Stimulated activated CD8-positive, alpha-beta memory T cell treated with anti-CD3 and anti-CD28 coated beads, Interleukin-2, amount 100 ng/mL, for 48 hours (primary cell): ENCODE results near the gene MILR1.

Experiments used
- DNase-seq, 2 donors: peaks; one replicate each; pipeline ENCODE4 v3.0.0-alpha.2; 2020; ENCODE audit warnings: low read depth in 2 of 2

The MILR1 gene

DNA sequence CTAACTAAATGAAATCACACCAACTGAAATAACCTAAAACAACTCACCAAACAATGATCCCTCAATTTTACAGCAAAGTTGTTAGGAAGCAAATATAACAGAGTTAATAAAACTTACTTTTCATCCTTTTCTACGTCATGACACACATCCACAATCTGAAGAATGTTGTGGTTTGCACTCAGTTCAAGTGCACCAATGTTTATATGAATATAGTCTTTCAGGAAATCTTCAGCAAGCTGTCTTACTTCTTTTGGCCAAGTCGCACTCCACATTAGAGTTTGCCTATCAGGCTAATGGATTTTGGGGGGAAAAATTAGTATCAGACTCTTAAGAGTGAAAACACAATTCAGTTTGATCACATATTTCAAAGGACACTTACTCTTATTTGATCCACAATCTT, 53.9 kb downstream of the MILR1 start:
- no peak for DNase-seq

DNA sequence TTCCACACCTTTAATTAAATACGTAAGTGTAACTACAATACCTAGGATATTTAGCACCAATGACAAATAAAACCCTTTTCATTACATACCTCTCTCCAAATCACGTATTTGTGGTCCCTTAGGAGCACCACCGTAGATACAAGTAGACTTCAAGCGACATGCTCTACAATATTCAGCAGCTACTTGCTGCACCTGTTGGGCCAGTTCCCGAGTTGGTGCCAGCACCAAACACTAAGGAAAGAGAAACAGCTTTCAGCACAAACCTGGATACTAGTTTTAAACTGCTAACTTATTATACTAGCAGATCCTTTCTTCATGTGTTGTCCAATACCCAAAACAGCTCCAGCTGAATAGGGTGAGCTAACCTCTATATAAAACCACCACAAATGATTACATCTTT, 54.4 kb downstream of the MILR1 start:
- DNase-seq = no peak

DNA sequence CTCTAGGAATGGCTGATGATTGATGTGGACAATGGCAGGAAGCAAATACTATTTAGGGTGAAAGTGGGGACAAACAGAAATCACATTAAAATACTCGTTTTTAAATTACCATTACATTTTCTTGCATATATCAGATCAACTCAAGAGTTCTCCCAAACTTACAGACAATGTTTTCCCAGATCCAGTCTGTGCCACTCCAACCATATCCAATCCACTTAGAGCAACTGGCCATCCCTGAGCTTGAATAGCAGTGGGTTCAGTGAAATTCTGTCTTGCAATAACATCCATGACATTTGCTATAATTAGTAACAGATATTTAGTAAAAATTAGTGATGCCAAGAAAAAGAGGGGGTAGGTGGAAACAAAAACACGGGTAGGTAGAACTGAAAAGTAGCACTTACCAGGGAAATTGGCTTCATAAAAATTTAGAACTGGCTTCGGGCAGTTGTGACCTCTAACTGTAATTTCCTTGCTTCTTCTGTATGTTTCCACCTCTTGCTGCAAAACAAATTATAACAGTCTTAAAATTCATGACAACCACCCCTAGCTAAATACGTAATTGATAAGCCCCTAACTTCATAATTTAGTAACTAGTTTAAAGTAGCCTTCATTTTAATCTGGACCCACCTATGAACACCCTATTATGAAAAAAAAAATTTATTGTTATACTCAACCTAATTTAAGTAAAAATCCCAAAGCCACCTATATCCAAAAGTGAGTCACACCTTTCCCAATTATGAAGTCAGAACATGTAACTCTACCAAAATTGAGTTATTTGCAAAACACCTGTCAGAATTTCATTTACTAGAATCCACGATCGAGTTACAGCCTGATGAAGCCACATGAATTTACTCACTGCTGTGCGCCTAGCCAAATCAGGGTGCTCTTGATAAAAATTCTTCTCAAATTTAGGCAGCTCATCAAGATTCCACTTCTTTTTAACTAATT, 55.2 kb downstream of the MILR1 start:
- DNase-seq = no peak

DNA sequence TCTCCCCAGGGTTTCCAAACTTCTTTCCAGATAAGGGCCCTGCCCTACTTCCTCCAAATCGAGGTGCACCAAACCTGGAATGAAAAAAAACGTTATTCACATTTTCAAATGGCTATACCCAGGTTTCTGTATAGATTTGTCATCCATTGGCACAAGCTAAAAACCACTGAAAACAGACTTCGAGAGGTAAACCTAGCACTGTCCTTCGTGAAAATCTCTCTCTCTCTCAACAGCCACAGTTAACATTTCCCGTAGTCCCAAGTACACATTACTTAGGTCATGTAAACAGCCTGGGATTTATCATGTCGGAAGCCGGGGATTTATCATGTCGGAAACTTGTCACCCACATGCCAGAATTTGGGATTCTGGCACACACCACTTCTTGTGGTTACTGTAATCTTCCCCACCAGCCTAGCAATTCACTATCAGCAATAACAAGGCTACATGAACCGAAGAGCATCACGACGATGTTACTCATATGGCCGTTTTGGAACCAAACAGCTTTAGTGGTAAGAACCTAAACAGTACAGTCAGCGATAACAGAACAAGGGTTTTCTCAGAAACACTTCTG, 55.9 kb downstream of the MILR1 start:
- DNase-seq = no peak

DNA sequence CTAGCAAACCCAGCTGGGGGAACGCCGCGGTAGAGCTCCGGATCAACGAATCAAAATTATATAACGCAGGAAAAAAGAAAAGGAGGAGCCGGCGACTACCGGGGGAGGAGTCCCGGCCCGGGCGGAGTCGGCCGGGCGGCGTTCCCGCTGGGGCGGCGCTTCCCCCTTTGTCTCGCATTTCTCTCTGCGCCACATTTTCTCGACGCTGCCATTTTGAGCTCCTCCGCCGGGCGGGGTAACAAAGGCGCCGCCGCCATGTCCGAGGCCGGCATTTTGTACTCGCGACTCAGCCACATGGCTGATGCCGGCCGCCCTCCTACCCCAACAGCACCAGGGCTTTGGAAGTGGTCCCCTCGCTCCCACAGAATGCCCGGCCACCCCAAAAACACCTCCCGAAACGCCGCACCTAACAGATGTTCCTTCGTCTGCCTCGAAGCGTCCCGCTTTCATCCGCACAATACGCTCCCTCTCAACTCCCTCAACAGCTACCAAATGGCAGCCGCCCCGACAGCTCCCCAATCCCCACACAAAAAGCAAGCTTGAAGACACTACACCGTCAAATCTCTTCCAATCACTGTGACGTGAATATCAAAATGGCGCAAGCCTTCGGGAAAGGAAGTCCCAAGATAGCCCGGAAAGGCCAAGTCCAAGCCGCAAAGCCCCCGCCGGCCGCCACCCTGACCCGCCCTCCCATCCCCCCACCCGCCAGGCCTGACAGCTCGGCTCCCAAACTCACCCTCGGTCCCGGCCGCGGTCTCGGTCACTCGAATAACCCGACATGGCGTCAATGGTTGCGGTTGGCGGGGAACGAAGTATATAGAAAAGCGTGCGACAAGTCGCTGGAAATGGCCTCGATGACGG, 56.7 kb downstream of the MILR1 start:
- DNase-seq = peak; percentile 66 to 76

DNA sequence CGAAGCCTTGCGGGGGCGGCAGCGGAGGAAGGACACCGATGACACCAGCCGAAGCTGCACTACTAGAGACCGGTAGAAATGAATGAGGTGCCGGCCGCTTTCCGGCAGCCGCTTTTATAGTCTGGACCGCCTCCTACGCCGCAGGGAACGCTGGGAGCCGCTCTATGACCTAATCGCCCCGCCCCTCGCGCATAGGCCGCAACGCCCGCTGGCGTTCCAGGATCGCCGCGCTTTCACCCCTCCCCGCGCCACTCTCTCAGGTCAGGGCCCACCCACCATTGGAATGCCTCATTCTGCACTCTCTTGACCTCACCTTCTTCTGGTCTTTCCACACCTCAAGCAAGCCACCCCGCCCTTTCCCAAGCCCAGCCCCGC, 57.3 kb downstream of the MILR1 start, which contains the start of gene DDX5:
Gene DDX5 (minus strand): TSS at position 89 of the 375 bp plus-strand sequence. CDS start 170 bp downstream, outside the sequence.
- DNase-seq = peak; percentile 95 to 97

DNA sequence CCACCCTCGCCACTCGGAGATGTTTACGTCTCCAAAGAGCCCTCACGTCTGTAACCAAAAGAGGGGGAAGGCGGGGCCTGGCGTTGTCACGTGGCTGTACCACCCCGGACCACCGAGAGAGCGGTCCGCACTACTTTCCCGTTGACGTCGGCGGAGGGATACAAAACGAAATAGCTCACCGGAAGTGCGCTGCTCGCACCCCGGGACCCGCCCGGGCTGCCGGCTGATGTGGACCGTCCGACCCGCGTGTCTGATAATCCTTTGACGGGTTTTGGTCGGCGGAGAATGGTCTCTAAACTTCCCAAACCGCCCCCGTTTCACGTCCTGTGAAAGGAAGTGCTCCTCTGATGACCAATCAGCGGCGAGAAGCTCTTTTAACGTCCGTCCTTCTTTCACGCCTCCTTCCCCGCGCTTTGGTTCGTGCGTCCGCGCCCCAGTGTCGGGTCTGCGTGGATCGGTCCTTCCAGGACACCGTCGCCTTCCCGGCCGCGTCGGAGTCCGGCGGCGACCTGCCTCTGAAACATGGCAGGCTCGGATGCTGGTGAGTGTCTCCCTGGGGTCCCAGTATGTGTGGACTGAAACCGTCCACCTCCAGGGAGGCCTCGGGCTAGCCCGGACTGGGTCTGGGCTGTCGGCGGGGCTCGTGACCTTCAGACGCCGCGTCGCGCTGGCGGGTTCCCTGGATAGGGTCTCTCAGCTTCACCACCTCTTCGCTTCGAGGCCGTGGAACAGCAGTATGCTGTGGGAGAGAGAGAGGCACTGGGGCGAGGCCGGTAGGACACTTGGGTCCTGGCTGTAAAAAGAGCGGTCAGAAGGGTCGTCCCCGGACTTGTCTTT, 57.9 kb downstream of the MILR1 start, which contains the start of gene CEP95:
Gene CEP95 (plus strand): TSS at position 402 of the 837 bp plus-strand sequence. CDS start 121 bp downstream, at position 523.
- DNase-seq = peak; percentile 88 to 95

DNA sequence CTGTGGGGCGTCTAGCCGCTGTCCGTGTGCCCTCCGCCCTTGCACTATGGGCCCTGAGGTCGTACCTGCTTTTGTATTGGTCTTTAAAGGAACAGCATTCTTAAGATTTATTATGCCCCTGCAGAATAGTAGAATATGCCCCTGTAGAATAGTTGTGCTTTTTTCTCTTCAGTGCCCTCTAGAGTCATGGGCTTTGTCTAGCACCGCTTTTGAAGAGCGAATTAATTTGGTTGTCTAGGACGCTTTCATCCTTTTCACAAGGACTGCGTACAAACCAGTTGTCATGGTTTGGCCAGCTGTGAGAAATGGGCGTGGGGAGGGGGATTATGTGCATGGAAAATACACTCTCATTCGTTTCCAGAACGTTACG, 58.5 kb downstream of the MILR1 start:
- DNase-seq = no peak

DNA sequence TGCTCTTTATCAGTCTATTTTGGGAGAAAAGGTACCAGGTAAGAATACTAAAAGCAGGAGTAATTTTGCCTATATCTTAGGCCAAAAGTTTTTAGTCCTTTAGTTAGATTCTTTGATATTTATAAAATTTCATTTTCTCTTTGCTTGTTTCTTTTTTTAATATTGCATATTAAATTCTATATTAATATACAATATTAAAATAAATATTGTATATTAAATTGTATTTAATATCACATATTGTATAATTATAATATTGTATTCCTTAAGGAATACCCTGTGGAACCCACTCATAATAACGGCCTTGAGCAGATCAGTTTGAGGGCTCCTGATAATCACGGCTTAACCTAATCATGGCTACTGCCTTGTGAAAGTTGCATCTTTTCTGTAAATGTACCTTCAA, 59.8 kb downstream of the MILR1 start:
- DNase-seq = no peak

DNA sequence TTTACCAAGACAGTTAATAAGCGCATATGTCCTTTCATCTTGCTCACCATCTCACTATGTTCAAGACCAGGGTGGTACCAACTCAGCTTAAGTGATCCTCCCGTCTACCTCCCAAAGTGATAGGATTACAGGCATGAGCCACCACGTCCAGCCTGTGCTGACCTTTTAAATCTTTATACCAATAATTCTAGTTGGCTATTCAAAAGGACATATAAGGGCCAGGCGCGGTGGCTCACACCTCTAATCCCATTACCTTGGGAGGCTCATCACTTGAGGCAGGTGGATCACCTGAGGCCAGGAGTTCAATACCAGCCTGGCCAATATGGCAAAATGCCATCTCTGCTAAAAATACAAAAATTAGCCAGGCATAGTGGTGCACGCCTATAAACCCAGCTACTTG, 60.3 kb downstream of the MILR1 start:
- DNase-seq = no peak

DNA sequence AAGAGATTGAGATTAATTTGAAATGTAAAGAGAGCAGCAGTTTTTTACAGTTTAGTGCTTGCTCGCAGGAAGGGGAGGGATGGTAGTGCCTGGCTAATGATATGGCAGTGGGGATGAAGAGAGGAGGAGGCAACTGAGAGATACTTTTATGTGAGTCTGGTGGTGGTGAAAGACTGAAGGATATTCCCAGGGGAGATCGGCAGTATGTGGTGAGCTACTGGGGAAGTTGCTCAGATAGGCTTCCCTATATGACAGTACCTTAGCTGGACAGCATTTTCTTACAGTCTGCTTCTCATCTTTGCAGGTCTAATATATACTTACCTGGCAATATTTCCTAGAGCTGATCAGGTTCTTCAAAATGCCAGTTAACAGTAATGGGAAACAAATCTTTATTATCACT, 66.5 kb downstream of the MILR1 start:
- no peak for DNase-seq

DNA sequence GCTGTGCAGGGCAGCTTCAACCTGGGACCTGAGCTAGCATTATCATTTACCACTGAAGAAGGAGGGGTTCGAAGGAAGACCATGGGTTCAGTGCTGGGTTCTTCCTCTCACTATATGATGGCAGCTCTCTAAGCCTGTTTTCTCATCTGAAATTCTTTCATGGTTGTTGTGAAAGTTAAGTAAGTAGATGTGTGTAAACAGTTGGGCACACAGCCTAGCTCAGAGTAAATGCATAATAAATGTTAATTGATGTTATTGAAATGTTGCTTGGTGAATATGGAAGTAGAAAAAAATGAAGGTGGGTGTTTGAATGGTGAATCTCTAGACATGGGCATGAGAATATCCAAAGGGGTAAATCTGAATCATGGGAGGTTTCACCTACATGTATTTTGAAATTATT, 66.9 kb downstream of the MILR1 start:
- DNase-seq = no peak
